K562 (cell line): ENCODE data around the gene NT5C. TPM values are rescaled to one million over a fixed set of nuclear protein-coding genes. Genes with fewer than 3 reads are reported as not detected.

Experiments
- ARID4B ChIP-seq: sonication (generic); formaldehyde crosslinking; IDR thresholded peaks from 2 replicates; pipeline ENCODE4 v1.8.0; 2022; ENCODE audit warnings: mild to moderate bottlenecking, missing genetic modification reagents
- BRF2 ChIP-seq: IDR thresholded peaks from 3 replicates; pipeline ENCODE4 v1.6.1; 2011; ENCODE audit warnings: borderline replicate concordance, mild to moderate bottlenecking; ENCODE audit not compliant: insufficient read length, insufficient read depth
- DLX4 ChIP-seq: fragments of 250-450 bp; sonication (Bioruptor Pico); IDR thresholded peaks from 2 replicates; pipeline ENCODE4 v1.6.1; 2021; ENCODE audit warnings: mild to moderate bottlenecking
- FOS ChIP-seq: IDR thresholded peaks from 3 replicates; pipeline ENCODE4 v1.6.1; 2011; ENCODE audit not compliant: insufficient read length; ENCODE audit errors: extremely low read depth
- HNRNPK ChIP-seq: fragments of 200-400 bp; formaldehyde crosslinking; IDR thresholded peaks from one replicate; pipeline ENCODE4 v1.6.1; 2018; ENCODE audit warnings: mild to moderate bottlenecking, low read depth, low read length; ENCODE audit not compliant: poor library complexity, severe bottlenecking
- MAFG ChIP-seq: fragments of 450-650 bp; conservative IDR thresholded peaks from 2 replicates; pipeline ENCODE4 v1.6.1; 2016; ENCODE audit warnings: missing genetic modification characterization, missing compliant biosample characterization
- MLLT1 ChIP-seq, 2 experiments: fragments of 450-650 bp; IDR thresholded peaks; 2 replicates each; pipeline ENCODE4 v1.6.1; 2016
- PHF8 ChIP-seq: fragments of 200-600 bp; sonication (generic); IDR thresholded peaks from 2 replicates; pipeline ENCODE4 v1.6.1; 2012; ENCODE audit warnings: mixed run types, mild to moderate bottlenecking, inconsistent platforms, low read length, moderate library complexity, borderline replicate concordance
- PHTF2 ChIP-seq: fragments of 250-450 bp; sonication (Bioruptor Pico); IDR thresholded peaks from 2 replicates; pipeline ENCODE4 v1.5.0; 2021; ENCODE audit warnings: mild to moderate bottlenecking
- SLC30A9 ChIP-seq: fragments of 250-450 bp; sonication (Bioruptor Pico); IDR thresholded peaks from 2 replicates; pipeline ENCODE4 v1.8.0; 2022; ENCODE audit warnings: mild to moderate bottlenecking, moderate library complexity
- TBL1XR1 ChIP-seq, 2 experiments: IDR thresholded peaks; 2 replicates each; pipeline ENCODE4 v1.6.1; 2012; ENCODE audit warnings: improper control_type of control experiment in 2 of 2, low read length in 2 of 2, mild to moderate bottlenecking in 1 of 2
- ZBTB26 ChIP-seq: fragments of 450-650 bp; formaldehyde crosslinking; IDR thresholded peaks from 2 replicates; pipeline ENCODE4 v1.4.0; 2022; ENCODE audit warnings: missing genetic modification characterization
- ZC3H8 ChIP-seq: fragments of 450-650 bp; IDR thresholded peaks from 2 replicates; pipeline ENCODE4 v1.6.1; 2017
- ZKSCAN1 ChIP-seq: fragments of 150-350 bp; IDR thresholded peaks from 2 replicates; pipeline ENCODE4 v1.6.1; 2016; ENCODE audit warnings: low read depth, low read length
- ZNF436 ChIP-seq: fragments of 250-450, 450-650 bp; sonication (Bioruptor Pico); formaldehyde crosslinking; IDR thresholded peaks from 2 replicates; pipeline ENCODE4 v1.7.0; 2020; ENCODE audit warnings: mild to moderate bottlenecking
- polyA plus RNA-seq, 8 experiments: library from polyadenylated mRNA; depleted of rRNA in 4 of 8; stranded (reverse) in 5 of 8; unstranded in 3 of 8; fragments of >200 nt; fragmentation: Nextera tagmentation in 2 of 8; fragmentation: Illumina TruSeq in 1 of 8; extraction: Ambion mirVana in 2 of 8; extraction: Trizol in 1 of 8; gene quantifications; 2 replicates each; pipeline versions ENCODE4 v1.2.1 to v1.2.3, GENCODE V29; 2011 to 2014; ENCODE audit warnings: inconsistent platforms in 1 of 8, missing spikeins in 1 of 8
- total RNA-seq, 7 experiments: library from RNA; depleted of rRNA in 6 of 7; stranded (reverse); fragments of >200 nt in 6 of 7; fragmentation: Illumina TruSeq in 2 of 7; extraction: Trizol in 2 of 7; gene quantifications; 2 replicates each; pipeline versions ENCODE4 v1.2.1 to v1.2.3, GENCODE V29; 2011 to 2021; ENCODE audit warnings: low replicate concordance in 1 of 7

NT5C gene
- total and polyA plus RNA-seq, 9 of the 15 experiments (the other 6 are each of a cell fraction or from before 2014, with no cell fraction given), result 2.9 to 205 (median 45.0) TPM

- TF ChIP-seq ZKSCAN1 (peak; percentile 99), DLX4 (no peak), TBL1XR1 (IDR thresholded peaks at IDR 0.05; ENCODE audit: low read length in 2 of 2) (peak; percentile 13 to 78; a peak in 2 of 4 replicates), ZBTB26 (CRISPR knock-in tag) (no peak), MLLT1 (IDR thresholded peaks at IDR 0.05) (peak in 1 of 2 experiments; percentile 91; a peak in 2 of 4 replicates), PHF8 (peak; percentile 98), ZC3H8 (no peak), MAFG (peak; percentile 79), FOS (peak; percentile 97), ARID4B (CRISPR knock-in tag) (peak; percentile 74), BRF2 (no peak), ZNF436 (peak; percentile 62), HNRNPK (no peak), SLC30A9 (CRISPR knock-in tag) (0 out of 2 replicates have a peak, but pooled peaks have one; percentile 21), PHTF2 (CRISPR knock-in tag) (no peak)
Measured at GRCh38 chr17:75154195-75155106, 22.9 kb upstream of the NT5C start, which contains the start of gene JPT1 (continued).
